Activated CD4-positive, alpha-beta T cell treated with anti-CD3 and anti-CD28 coated beads, Interleukin-2, amount 50 U/mL, for 24 hours (primary cell): ENCODE data around the gene DNAJB14.
"Not testable (repeated sequence)": the region's sequence is repeated elsewhere in the genome, so short reads cannot be mapped to it uniquely, and the experiment has no call there.

Experiments used
- DNase-seq, 2 donors: peaks; one replicate each; pipeline ENCODE4 v3.0.0-alpha.2; 2020; ENCODE audit warnings: low read depth in 1 of 2, low spot score in 1 of 2

Gene DNAJB14

DNA sequence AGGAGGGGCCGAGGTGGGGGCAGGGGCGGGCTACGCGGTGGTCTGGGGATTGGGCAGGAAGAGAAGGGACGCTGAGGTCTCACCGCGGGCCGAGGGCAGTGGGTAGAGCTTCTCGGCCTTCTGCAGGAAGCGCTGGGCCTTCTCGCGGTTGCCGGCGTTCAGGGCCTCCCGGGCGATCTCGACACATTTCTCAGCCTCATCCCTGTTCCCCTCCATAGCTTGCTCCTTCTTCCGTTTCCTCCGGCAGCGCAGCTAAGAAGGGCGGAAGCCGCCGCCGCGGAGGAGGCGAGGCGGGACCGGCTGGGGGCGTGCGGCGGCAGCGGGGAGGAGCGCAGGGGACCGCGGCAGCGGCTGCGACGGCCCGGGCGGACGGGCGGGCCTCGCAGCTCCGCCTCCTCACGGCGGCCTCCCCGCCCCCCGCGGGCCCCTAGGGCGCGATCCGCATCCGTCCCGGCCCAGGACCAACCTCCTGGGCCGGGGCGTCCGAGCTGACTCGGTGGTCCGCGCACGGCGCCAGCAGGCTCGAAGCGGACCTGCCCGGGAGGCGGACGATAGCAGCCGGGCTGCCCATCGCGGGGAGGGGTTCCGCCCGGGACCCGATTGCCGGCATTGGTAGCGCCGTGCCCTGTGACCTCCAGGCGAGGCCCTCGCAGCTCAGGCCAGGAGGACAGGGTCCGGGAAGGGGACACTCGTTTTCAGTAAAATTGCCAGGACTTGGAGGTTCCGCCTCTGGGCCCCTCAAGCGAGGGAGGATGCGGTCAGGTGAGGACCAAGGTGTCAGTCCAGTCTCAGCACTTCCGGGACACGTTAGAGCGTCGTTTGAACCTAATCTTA, at the start of gene DNAJB14:
TSS of gene DNAJB14 (minus strand) at position 263 of the 834 bp plus-strand sequence. CDS start at position 216, 47 bp downstream.
- DNase-seq: peak; percentile 48 to 69

DNA sequence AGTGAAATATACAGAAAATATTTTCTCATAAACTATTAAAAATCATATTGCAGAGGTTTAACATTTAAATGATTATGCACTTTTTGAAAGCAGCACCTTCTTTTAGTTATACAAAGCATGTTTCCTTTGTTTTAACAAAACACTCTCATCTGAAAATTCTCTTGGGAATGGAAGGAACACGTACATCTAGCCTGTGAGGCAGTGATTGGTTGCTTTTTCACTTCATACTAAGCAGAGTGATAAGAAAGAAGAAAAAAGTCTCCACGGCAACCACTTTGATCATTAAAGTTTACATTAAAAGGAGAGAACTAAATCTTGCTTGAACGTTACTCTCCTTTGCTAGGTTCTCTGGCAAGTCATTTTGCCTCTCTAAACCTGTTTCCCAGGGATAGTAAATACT, 45.3 kb upstream of the DNAJB14 start:
- DNase-seq: no peak

DNA sequence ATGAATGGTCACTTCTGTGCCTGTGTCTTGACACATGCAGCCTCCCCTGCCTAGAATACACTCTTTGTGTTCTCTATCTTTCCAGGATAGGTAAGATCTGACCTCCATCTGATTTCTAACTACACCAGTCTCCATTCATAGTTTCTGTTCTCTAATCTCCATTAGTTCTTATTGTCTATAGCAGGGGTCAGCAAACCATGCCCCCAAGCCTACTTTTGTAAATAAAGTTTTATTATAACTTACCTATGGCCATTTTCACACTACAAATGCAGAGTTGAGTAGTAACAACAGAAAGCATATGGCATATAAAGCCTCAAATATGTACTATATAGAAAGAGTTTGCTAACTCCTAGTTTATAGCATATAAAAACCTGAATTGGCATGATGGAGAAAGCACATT, 41.3 kb upstream of the DNAJB14 start:
- no peak for DNase-seq

DNA sequence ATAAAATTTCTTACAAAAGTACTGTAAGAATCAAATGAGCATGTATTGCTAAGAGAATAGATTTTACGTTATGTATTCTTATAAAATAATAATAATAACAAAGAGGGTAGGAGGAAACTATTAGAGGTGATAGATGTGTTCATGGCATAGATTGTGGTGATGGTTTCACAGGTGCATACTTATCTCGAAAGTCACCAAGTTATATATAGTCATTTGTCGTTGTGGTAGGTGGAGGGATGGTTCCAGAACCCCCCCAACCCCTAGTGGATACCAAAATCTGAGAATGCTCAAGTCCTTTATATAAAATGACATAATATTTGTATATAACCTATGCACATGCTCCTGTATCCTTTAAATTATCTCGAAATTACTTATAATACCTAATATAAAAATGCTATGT, 40.4 kb upstream of the DNAJB14 start:
- DNase-seq: no peak

DNA sequence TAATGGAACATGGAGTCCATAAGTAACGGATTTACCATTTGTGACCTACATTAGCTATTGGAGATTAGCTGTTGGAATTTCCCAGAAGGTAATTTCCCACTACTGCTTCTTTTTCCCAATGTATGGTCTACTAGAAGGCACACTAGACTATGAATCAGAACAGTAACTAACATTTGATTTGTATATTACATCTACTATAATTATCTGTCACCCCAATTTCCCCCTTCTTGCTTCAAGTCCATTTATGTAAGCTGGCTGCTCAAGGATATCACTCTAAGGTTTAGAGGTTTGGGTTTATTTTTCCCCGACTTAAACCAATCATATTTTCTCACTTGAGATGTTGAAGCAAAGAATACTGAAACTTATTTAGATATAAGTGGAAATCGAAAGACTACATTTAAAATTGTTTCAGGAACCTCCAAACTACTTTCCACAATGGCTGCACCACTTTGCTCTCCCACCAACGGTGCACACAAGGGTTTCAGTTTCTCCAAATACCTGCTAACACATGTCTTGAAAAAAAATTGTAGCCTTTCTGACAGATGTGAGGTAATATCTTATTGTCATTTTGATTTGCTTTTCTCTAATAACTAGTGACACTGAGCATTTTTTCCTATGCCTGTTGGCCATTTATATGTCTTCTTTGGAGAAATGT, 37.0 kb upstream of the DNAJB14 start:
- no peak for DNase-seq

DNA sequence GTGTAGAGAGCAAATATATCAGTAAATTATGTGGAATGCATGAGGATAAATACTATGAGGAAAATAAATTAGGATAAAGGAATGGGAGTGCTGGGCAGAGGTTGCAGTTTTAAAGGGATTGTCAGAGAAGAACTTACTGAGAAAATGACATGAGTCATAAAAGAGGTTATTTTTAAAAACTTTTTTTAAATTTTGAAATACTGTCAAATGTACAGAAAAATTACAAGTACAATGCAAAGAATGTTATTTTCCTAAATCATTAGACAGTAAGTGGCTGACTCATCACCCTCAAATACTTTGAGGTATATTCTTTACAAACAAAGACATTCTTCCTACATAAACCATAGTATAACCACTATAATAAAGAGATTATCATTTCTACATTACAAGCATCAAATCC, 33.5 kb upstream of the DNAJB14 start:
- DNase-seq: no peak

DNA sequence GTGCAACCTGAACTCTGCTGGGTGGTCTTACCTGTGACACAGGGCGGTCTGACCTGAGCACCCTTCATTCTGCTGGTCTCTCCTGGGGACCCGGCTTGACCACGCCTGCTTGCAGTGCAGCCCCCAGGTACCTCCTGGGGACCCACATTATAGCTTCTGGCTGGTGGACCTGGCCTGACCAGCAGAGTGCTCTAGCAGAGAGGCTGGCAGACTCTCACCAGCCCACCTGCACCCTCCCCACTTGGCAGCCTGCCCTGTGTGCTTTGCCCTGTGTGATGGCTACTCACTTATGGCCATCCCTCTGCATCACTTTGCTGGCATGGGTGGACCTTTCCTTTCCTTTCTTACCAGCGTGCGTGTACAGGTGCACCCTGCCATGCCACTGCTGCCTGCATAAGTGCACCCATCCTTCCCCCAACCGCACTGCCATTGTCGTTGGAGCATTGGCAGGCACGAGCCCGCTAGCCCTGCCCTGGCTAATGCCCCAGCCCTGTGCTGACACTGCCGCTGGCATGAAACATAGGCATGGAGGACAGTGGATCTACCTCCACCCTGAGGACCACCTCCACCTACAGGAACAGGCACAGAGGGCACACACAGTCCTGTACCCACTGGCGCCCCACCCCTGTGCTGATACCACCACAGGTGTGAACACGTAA, 25.2 kb upstream of the DNAJB14 start:
- DNase-seq: no peak

DNA sequence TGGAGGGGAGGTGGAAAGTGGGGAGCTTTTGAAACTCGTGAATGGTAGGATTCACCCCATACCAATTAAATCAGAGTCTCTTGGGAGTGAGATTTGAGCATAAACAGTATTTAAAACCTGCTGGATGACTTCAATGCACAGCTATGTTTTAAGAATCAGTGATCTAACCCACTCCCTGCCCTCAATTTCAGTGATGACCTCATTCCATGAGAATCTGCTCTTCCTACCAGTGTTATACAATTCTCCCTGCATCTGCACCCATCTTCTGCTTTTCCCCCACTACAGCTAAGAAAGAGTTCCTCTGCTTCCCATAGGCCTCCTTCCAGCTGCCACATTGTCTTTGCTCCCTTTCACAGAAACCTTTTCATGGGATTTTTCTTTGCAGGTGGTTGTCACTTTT, 21.9 kb upstream of the DNAJB14 start:
- DNase-seq: no peak

DNA sequence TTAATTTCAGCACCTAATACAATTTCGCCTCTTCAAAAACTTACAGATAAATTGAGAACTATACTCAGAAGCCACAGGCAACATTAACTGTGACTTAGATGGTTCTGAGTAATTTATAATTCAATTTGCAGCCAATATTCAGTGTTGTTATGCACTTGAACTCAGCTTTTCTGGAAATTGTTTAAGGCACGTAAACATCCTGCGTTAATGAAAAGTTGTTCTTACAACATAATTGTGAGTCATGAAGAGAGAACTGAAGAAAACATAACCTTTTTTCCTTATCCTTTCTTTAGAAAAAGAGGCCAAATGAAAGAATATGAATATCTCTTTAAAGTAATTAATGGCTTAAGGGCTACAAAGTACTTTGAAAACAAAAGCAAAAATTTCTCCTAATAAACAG, 20.3 kb upstream of the DNAJB14 start:
- no peak for DNase-seq

DNA sequence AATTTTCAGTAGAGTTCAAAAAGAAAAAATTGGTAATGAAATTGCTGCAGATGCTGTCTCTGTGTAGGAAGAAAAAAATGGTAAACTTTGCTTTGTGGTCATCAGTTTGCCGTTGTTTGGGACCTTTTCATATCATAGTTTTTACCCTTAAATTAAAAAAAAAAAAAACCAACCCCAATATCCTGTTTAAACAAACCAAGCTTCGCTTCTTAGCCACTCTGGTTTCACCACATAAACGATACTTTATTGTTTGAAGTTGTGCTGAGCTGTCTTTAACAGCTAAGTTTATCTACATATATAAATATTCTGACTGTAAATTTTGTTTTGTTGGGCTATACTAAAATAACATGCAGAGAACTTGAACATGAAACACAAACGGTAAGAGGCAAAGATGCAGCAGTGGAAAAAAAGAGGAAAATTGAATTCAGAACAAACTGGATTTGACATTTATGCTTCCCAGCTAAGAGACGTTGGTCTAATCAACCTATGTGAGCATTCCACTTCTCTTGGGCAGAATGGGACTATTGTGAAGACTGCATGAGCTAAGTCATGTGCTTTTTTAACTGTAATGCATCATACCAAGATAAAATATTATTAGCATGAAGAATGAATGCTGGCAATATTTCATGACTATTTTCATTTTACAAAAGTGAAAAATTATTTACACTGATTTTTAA, 19.4 kb upstream of the DNAJB14 start:
- no peak for DNase-seq

DNA sequence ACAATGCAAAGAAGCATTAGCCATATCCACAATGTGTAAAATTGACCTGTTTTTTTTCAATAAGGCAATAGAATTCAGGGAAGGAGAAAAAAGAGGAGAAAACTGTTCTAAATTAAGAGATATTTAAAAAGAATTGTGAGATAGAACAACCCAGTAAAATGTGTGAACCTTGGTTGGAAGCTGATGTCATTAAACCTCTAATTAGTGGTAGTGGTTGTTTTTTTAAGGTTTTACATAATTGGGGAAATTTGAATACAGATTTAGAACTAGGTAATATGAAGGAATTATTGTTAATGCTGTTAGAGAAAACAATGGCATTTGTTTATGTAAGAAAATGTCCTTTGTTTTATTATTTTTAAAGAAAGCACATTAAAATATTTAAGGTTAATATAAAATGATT, 18.8 kb upstream of the DNAJB14 start:
- DNase-seq: no peak

DNA sequence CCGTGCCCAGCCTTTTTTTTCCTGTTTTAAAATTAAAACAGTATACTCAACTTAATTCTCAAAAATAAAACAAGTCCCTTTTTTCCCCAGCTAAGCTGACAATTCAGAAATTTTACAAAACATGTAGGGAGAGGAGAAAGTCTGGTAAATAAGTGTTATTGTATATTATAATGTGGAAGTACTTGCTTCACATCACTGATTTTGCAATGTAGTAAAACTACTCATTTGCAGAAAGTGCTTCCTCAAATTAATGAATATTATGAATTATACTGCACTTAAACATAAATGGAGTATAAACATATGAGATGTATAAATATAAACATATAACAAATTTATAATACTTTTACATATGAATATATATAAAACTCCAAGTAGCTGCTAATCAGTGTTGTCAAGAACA, 15.3 kb upstream of the DNAJB14 start:
- DNase-seq: no peak

DNA sequence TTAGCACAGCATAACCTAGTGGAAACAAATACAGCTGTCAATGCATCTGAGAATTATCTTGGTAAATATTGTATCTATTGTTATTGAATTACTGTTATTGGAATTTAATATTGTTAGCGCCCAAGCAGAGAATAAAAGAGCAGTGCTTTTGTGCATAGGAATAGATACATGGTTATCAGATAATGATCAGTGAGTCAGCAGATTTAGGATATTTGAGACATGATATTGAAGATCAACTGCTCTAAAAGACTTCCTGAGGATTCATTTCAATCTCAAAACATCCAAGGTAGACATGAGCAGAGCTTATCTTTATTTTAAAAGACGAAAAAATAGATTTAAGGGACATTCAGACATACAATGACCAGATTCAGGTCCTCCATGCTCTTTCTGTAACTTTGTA, 14.2 kb upstream of the DNAJB14 start:
- no peak for DNase-seq

DNA sequence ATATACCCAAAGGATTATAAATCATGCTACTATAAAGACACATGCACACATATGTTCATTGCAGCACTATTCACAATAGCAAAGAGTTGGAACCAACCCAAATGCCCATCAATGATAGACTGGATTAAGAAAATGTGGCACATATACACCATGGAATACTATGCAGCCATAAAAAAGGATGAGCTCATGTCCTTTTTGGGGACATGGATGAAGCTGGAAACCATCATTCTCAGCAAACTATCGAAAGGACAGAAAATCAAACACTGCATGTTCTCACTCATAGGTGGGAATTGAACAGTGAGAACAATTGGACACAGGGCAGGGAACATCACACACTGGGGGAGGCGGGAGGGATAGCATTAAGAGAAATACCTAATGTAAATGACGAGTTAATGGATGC, 11.8 kb upstream of the DNAJB14 start:
- DNase-seq: not testable (repeated sequence)

DNA sequence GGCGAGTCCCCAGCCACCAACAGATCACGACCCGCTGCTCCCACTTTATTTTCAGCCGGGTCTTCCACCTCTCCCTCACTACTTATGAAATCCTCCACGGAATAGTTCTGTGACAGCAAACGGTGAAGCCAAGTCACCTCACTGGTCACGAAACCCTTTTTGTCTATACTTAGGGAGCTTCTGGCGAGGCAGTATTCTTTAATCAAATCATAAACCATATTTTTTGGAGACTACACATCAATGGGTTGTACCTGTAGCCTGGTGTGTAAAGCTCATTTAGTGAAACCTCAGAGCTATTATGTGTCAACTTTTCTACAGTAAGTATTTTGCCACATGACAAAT, 4.5 kb upstream of the DNAJB14 start:
- no peak for DNase-seq

DNA sequence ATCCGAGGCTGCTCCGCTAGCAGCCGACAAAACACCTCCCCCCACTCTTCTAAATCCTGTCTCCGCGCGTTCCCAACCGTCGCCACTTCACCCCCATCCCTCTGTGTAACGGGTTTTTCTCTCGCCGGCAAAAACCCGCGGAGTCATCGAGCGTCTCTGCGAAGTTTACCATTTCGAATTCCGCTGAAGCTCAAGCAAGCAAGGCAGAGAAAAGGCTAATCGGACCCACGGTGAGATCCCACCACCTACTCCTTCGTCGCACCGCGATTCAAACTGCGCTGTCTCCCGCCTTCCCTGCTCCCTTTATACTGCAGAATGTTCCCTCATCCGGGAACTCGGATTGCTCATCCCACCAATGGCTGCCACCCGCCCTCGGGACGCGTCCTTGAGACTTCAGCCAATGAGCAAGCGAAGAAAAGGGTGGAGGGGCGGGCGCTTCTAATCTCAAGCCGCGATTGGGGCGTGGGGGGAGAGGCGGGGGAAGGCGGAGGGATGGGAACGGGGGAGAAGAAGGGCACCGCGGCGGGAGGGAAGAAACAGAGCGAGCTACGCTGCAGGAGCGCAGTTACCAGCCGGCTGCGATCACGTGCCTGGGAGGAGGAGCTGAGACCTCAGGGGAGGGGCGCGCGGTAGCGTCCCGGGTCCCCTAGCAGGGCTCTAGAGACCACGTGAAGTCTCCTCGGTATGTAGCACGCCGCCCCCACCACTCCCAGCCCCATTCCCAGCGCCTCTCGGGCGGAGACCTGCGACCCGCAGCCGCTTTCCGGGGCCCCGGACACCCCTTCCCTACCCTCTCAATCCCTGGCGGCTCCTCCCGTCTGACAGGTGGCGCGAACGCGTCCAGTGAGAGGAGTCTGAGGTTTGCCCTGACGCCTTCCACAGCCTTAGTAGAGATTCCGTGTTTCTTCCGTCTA, 3.8 kb upstream of the DNAJB14 start, which contains the start of gene H2AZ1:
TSS of gene H2AZ1 (minus strand) at position 277 of the 914 bp plus-strand sequence. CDS start at position 172, 105 bp downstream.
- DNase-seq: peak; percentile 91 to 99

DNA sequence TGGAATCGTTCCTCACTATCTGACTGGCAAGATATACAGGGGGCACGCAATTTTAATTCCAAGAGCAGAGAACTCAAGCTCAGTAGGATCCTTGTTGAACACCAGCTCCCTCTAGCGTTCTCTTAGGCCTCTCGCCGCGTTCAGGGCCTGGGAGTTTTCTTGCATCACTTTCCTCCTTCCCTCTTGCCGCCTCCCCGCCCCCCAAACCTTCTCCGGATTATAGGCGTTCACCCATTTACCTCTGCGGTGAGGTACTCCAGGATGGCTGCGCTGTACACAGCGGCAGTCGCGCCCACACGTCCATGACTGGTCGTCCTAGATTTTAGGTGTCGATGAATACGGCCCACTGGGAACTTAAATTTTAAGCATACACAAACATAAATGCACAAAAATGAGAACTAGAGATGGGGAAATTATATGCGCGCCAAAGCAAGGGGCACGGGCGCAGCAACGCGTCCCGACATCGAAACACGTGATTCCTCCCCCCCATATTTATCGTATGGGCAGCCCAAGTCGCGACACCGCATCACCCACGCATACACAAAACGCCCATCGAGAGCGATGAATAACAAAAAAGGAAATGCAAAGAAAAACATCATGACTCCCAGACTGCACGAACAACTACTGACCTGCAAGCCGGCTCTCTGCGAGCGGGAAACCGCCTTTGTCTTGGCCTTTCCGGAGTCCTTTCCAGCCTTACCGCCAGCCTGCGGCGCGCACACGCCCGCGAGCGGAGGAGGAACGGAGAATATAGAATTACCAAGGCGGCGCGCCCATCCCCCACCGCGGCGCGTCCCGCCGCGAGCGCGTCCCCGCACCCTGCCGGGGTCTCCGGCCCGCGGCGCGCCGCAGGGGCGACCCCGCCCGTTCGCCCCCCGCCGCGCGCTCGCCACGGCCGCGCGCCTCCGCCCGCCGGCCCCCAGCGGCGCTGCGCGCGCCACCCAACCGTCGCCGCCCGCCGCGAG, 2.9 kb upstream of the DNAJB14 start:
- DNase-seq: peak; percentile 78 to 92

DNA sequence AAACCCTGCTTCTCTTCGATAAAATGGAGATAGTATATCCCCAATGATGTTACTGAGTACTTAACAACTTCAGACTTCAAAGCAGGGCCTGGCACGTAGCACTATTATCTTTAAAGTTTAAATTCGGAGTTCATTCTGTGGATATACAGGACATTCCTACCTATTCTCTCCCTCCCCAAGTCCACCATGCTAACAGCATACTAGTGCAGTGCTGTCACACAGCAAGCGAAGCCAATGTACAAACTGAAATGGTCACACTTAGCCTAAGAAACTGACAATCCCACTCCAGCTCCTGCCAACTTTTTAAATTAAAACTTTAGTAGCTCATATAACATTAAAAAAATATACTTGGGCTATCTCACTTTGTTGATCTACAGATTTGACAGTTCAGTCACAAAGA, 1.2 kb upstream of the DNAJB14 start:
- no peak for DNase-seq

DNA sequence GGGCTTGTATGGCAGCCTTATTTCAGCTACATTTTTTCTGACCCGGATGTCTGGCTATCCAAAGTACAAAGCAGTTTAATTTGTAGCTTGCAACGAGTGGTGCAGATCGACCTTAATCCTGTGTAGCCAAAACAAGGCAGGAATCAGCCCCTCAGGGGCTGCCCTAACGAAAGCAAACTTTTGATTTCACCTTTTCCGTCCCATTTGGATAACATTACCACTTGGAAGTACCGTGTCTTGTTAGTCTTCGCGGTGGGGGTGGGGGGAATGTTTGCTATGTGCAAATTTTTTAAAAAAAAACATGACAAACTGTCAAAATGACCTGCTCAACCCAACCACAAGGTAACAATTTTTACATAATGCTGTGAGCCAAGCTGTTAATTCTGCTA, 766 bp upstream of the DNAJB14 start:
- DNase-seq: no peak
